LNCaP clone FGC (cell line): Measurements from ENCODE around the gene ETV5.

ENCODE experiments used
- DNase-seq: peaks from one replicate; pipeline ENCODE4 v3.0.0-alpha.2; 2011; ENCODE audit warnings: low read depth
- H3K4me3 ChIP-seq: 2 replicates; pipeline ENCODE4 v1.5.1; 2011; ENCODE audit warnings: mild to moderate bottlenecking, low read depth, low read length, control low read depth
- CTCF ChIP-seq: IDR thresholded peaks from 2 replicates; pipeline ENCODE4 v1.5.1; 2012; ENCODE audit warnings: mild to moderate bottlenecking; ENCODE audit not compliant: control insufficient read depth, insufficient read depth; ENCODE audit errors: extremely low read depth

Gene ETV5

GRCh38 chr3:186093271-186093900 lies 15.5 kb downstream of the ETV5 start:
- no peak overlapping the region for H3K4me3 ChIP-seq
- TF ChIP-seq CTCF: no peak
- DNase-seq: no peak

DNA sequence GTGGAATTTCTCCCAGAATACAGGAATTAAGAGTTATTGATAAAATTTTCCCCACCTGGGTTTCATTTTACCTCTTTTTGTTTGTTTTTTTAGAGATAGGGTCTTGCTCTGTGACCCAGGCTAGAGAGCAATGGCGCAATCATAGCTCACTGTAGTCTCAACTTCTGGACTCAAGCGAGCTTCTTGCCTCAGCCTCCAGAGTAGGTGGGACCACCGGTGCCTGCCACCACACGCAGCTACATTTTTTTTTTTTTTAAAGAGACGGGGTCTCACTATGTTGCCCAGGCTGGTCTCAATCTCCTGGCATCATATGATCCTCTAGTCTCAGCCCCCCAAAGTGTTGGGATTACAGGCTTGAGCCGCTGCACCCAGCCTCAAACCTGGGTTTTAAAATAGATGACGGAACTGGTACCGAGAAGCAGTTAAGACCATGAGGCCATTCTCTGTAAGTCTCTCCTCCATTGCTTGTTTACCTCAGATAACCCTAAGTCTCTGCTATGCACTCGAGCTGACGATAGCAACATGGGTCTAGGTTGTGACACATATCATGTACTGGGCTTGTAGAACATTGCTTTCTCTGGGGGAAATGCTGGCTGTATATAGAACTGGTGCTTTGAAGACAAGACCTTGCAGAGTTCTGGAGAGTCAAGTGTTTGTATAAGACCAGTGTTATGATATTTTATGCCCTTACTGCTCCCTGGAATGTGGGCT lies 16.4 kb downstream of the ETV5 start:
- H3K4me3 ChIP-seq: no peak overlapping the region
- no peak for TF ChIP-seq CTCF
- DNase-seq: no peak

- no peak for TF ChIP-seq CTCF
- no peak for DNase-seq
- H3K4me3 ChIP-seq: no peak overlapping the region
These were observed 18.0 kb downstream of the ETV5 start for GRCh38 chr3:186090901-186091300.

- TF ChIP-seq CTCF: no peak
- H3K4me3 ChIP-seq: no peak overlapping the region
- DNase-seq: no peak
These were observed 20.6 kb downstream of the ETV5 start for GRCh38 chr3:186088335-186088734.

GRCh38 chr3:186084264-186084663 lies 24.6 kb downstream of the ETV5 start:
- no peak for DNase-seq
- no peak overlapping the region for H3K4me3 ChIP-seq
- TF ChIP-seq CTCF: no peak

GRCh38 chr3:186083746-186084145 lies 25.1 kb downstream of the ETV5 start:
- DNase-seq: no peak
- H3K4me3 ChIP-seq: no peak overlapping the region

More at GRCh38 chr3:186083746-186084145, 25.1 kb downstream of the ETV5 start:
- no peak for TF ChIP-seq CTCF
